ENCODE measurements around the gene NTM. TPM values are rescaled to one million over a fixed set of nuclear protein-coding genes. Genes with fewer than 3 reads are reported as not detected.

The NTM gene
- total and polyA plus RNA-seq, 2 experiments from 2014 or later = 2.2 to 4.9 TPM

GRCh38 chr11:131656179-131656838 lies 285.9 kb downstream of the NTM start:
- H3K4me2 ChIP-seq = no peak overlapping the region
- H3K4me1 ChIP-seq (ENCODE audit: insufficient read depth) = no peaks in the 10 kb centered on the region
- no peak overlapping the region for H2AFZ ChIP-seq
- H3K9me3 ChIP-seq (ENCODE audit: low read depth) = no peaks in the 10 kb centered on the region
- no peak overlapping the region for H3K27ac ChIP-seq
- peaks cover 17% of the 10 kb centered on the region for H3K27me3 ChIP-seq
- no peak for DNase-seq (ENCODE audit: low spot score)
- 59% methylated on average over 9 of the region's 9 CpGs for WGBS (ENCODE audit: low lambda C conversion rate, missing lambda C conversion rate)
- H3K79me2 ChIP-seq = no peaks in the 10 kb centered on the region
- no peaks in the 10 kb centered on the region for H3K9me2 ChIP-seq (replicated peaks; ENCODE audit: insufficient read depth)
- TF ChIP-seq EZH2phosphoT487 (IDR thresholded peaks at IDR 0.05; ENCODE audit: low read depth, severe bottlenecking, unreplicated experiment) (no peak), CTCF (IDR thresholded peaks at IDR 0.05; ENCODE audit: poor library complexity) (no peak), EZH2 (IDR thresholded peaks at IDR 0.05; ENCODE audit: borderline replicate concordance) (no peak)
- no peaks in the 10 kb centered on the region for H3K36me3 ChIP-seq (replicated peaks; ENCODE audit: insufficient read depth, low read depth)
- no peak overlapping the region for H3K4me3 ChIP-seq
- H4K20me1 ChIP-seq (ENCODE audit: insufficient read depth, poor library complexity, severe bottlenecking) = no peaks in the 10 kb centered on the region

- 45% methylated on average over 9 of the region's 9 CpGs for whole genome bisulfite sequencing (ENCODE audit: low lambda C conversion rate, missing lambda C conversion rate)
- no peaks in the 10 kb centered on the region for H3K36me3 ChIP-seq (replicated peaks; ENCODE audit: insufficient read depth, low read depth)
- no peak overlapping the region for H3K4me2 ChIP-seq
- DNase-seq (ENCODE audit: low spot score) = no peak
- H4K20me1 ChIP-seq (ENCODE audit: insufficient read depth, poor library complexity, severe bottlenecking) = no peaks in the 10 kb centered on the region
- H3K27ac ChIP-seq = no peak overlapping the region
- H3K4me1 ChIP-seq (ENCODE audit: insufficient read depth) = no peaks in the 10 kb centered on the region
- TF ChIP-seq EZH2phosphoT487 (IDR thresholded peaks at IDR 0.05; ENCODE audit: low read depth, severe bottlenecking, unreplicated experiment) (no peak), EZH2 (IDR thresholded peaks at IDR 0.05; ENCODE audit: borderline replicate concordance) (no peak), CTCF (IDR thresholded peaks at IDR 0.05; ENCODE audit: poor library complexity) (no peak)
- H3K79me2 ChIP-seq = no peaks in the 10 kb centered on the region
- H3K27me3 ChIP-seq = peaks cover 17% of the 10 kb centered on the region
- H3K4me3 ChIP-seq = no peak overlapping the region
- H3K9me3 ChIP-seq (ENCODE audit: low read depth) = no peaks in the 10 kb centered on the region
- no peaks in the 10 kb centered on the region for H3K9me2 ChIP-seq (replicated peaks; ENCODE audit: insufficient read depth)
- no peak overlapping the region for H2AFZ ChIP-seq
Observed at GRCh38 chr11:131656839-131657211, 286.4 kb downstream of the NTM start.

- Histone ChIP-seq H3K36me3 (replicated peaks; ENCODE audit: insufficient read depth, low read depth) (no peaks in the 10 kb centered on the region), H3K79me2 (no peaks in the 10 kb centered on the region), H4K20me1 (ENCODE audit: insufficient read depth, poor library complexity, severe bottlenecking) (no peaks in the 10 kb centered on the region), H2AFZ (no peak overlapping the region), H3K9me2 (replicated peaks; ENCODE audit: insufficient read depth) (no peaks in the 10 kb centered on the region), H3K4me3 (no peak overlapping the region), H3K27me3 (peaks cover 17% of the 10 kb centered on the region), H3K4me2 (no peak overlapping the region), H3K4me1 (ENCODE audit: insufficient read depth) (no peaks in the 10 kb centered on the region), H3K27ac (no peak overlapping the region), H3K9me3 (ENCODE audit: low read depth) (no peaks in the 10 kb centered on the region)
- 84% methylated on average over 17 of the region's 17 CpGs for WGBS (ENCODE audit: low lambda C conversion rate, missing lambda C conversion rate)
- DNase-seq (ENCODE audit: low spot score) = no peak
- TF ChIP-seq EZH2phosphoT487 (IDR thresholded peaks at IDR 0.05; ENCODE audit: low read depth, severe bottlenecking, unreplicated experiment) = no peak
- TF ChIP-seq CTCF (IDR thresholded peaks at IDR 0.05; ENCODE audit: poor library complexity) = no peak
- TF ChIP-seq EZH2 (IDR thresholded peaks at IDR 0.05; ENCODE audit: borderline replicate concordance) = no peak
Observed at GRCh38 chr11:131658414-131658813, 288.0 kb downstream of the NTM start.

Measured in hepatocyte (in vitro differentiated cells).